Small intestine (tissue), 7 donors: Measurements from ENCODE around the gene ZNF180. TPM values are rescaled to one million over a fixed set of nuclear protein-coding genes. Genes with fewer than 3 reads are reported as not detected.

Experiments used
- DNase-seq, 2 donors: peaks; one replicate each; pipeline versions ENCODE4 v3.0.0 to v3.0.0-alpha.2; 2013
- FAIRE-seq: peaks from 2 replicates; lab custom pipeline; 2012; peaks lifted over from hg19 to GRCh38; lab: Jason Lieb, UNC
- H3K27ac ChIP-seq, 3 donors: one replicate each; pipeline ENCODE4 v1.5.1; 2013; ENCODE audit warnings: low read length in 2 of 3, mild to moderate bottlenecking in 2 of 3, control low read depth in 1 of 3, inconsistent platforms in 1 of 3, low read depth in 1 of 3, moderate library complexity in 1 of 3
- H3K27me3 ChIP-seq, 3 donors: one replicate each; pipeline ENCODE4 v1.6.1; 2013; ENCODE audit warnings: low read length in 3 of 3, inconsistent platforms in 1 of 3; ENCODE audit not compliant: control insufficient read depth in 3 of 3, insufficient read depth in 3 of 3
- H3K36me3 ChIP-seq, 3 donors: one replicate each; pipeline ENCODE4 v1.6.1; 2013; ENCODE audit warnings: low read length in 3 of 3, inconsistent platforms in 1 of 3, low read depth in 1 of 3, mild to moderate bottlenecking in 1 of 3, moderate library complexity in 1 of 3; ENCODE audit not compliant: control insufficient read depth in 3 of 3, insufficient read depth in 2 of 3
- H3K4me1 ChIP-seq, 3 donors: one replicate each; pipeline ENCODE4 v1.6.1; 2013; ENCODE audit warnings: low read length in 2 of 3, inconsistent platforms in 1 of 3, low read depth in 1 of 3, mild to moderate bottlenecking in 1 of 3, moderate library complexity in 1 of 3; ENCODE audit not compliant: control insufficient read depth in 3 of 3, insufficient read depth in 2 of 3
- H3K4me3 ChIP-seq, 3 donors: one replicate each; pipeline ENCODE4 v1.5.1; 2013; ENCODE audit warnings: low read length in 3 of 3, control low read depth in 1 of 3, inconsistent platforms in 1 of 3, low read depth in 1 of 3, mild to moderate bottlenecking in 1 of 3, moderate library complexity in 1 of 3
- H3K9me3 ChIP-seq, 2 donors: one replicate each; pipeline ENCODE4 v1.6.1; 2013; ENCODE audit warnings: low read depth in 1 of 2, low read length in 1 of 2; ENCODE audit not compliant: control insufficient read depth in 2 of 2, insufficient read depth in 1 of 2
- WGBS, 3 donors: extraction: QIAGEN DNeasy Blood & Tissue Kit; methylation state at CpG; one replicate each; pipeline ENCODE4 v1.1.7; 2013; 5-methylcytosine and 5-hydroxymethylcytosine counted together
- polyA plus RNA-seq, 4 donors: library from polyadenylated mRNA; stranded (reverse) in 3 of 4; unstranded in 1 of 4; fragments of 200-250 nt in 3 of 4; fragments of 120-200 nt in 1 of 4; gene quantifications; one replicate each; pipeline versions ENCODE4 v1.2.1 to v1.2.3, GENCODE V29; 2013
- donor health status: healthy with polysubstance abuse.
- donor health status: control.
- donor health status: control.
- donor health status: Bipolar disorder and iron deficiency.
- donor health status: healthy.

Gene ZNF180
- polyA plus RNA-seq, 4 donors: 4.6 to 11.4 (median 6.2) TPM

- FAIRE-seq (no peak), DNase-seq (no peak)
- H3K4me1 ChIP-seq: no peaks in the 10 kb centered on the region
- H3K36me3 ChIP-seq: peaks cover 0 to 5% (median 0%) of the 10 kb centered on the region in 3 donors
- no peaks in the 10 kb centered on the region for H3K27me3 ChIP-seq
- no peak overlapping the region for H3K4me3 ChIP-seq
- H3K9me3 ChIP-seq: no peaks in the 10 kb centered on the region
- H3K27ac ChIP-seq: no peak overlapping the region
- 27 to 63% (median 33%) methylated on average over 7 of the region's 7 CpGs for WGBS, 3 donors
Observed at GRCh38 chr19:44517146-44517545, 16.8 kb upstream of the ZNF180 start.

- Histone ChIP-seq H3K4me1 (no peaks in the 10 kb centered on the region), H3K27me3 (no peaks in the 10 kb centered on the region), H3K4me3 (no peak overlapping the region), H3K27ac (no peak overlapping the region), H3K9me3 (no peaks in the 10 kb centered on the region), H3K36me3 (peaks cover 0 to 6% (median 0%) of the 10 kb centered on the region in 3 donors)
- DNase-seq (no peak), FAIRE-seq (no peak)
- WGBS, 3 donors: 76 to 94% (median 90%) methylated on average over 1 of the region's 1 CpG
Observed at GRCh38 chr19:44515907-44516306, 15.6 kb upstream of the ZNF180 start.

GRCh38 chr19:44515031-44515430, 14.7 kb upstream of the ZNF180 start:
- Histone ChIP-seq H3K4me1 (no peaks in the 10 kb centered on the region), H3K4me3 (no peak overlapping the region), H3K27ac (no peak overlapping the region), H3K27me3 (no peaks in the 10 kb centered on the region), H3K9me3 (no peaks in the 10 kb centered on the region), H3K36me3 (peaks cover 0 to 6% (median 0%) of the 10 kb centered on the region in 3 donors)
- DNase-seq (no peak), FAIRE-seq (no peak)
- 80 to 90% (median 82%) methylated on average over 3 of the region's 3 CpGs for WGBS, 3 donors

- Histone ChIP-seq H3K4me1 (no peaks in the 10 kb centered on the region), H3K4me3 (no peak overlapping the region), H3K9me3 (no peaks in the 10 kb centered on the region), H3K27me3 (peaks cover 0 to under 1% (median 0%) of the 10 kb centered on the region in 3 donors), H3K27ac (no peak overlapping the region), H3K36me3 (peaks cover 0 to 2% (median 0%) of the 10 kb centered on the region in 3 donors)
- 21 to 29% (median 27%) methylated on average over 11 to 12 of the region's 12 CpGs for WGBS, 3 donors
- FAIRE-seq (no peak), DNase-seq (peak; percentile 48 to 69)
Observed at GRCh38 chr19:44512326-44513298, 12.3 kb upstream of the ZNF180 start.

GRCh38 chr19:44509478-44509877, 9.2 kb upstream of the ZNF180 start:
- no peak for FAIRE-seq
- Histone ChIP-seq H3K27me3 (peaks cover 0 to 2% (median under 1%) of the 10 kb centered on the region in 3 donors), H3K4me3 (no peak overlapping the region), H3K9me3 (no peaks in the 10 kb centered on the region), H3K36me3 (peaks cover 0 to 4% (median 0%) of the 10 kb centered on the region in 3 donors), H3K4me1 (no peaks in the 10 kb centered on the region), H3K27ac (no peak overlapping the region)
- DNase-seq: no peak

GRCh38 chr19:44499559-44499958, 763 bp downstream of the ZNF180 start:
- 19 to 37% (median 20%) methylated on average over 6 of the region's 6 CpGs for WGBS, 3 donors
- peaks cover 4 to 7% (median 5%) of the 10 kb centered on the region in 3 donors for H3K4me1 ChIP-seq
- no peak overlapping the region for H3K27ac ChIP-seq
- peaks cover 17 to 43% (median 28%) of the 10 kb centered on the region in 3 donors for H3K36me3 ChIP-seq
- DNase-seq (no peak), FAIRE-seq (no peak)
- peaks cover 7 to 50% of the 10 kb centered on the region in 2 donors for H3K9me3 ChIP-seq
- H3K27me3 ChIP-seq: peaks cover 0 to 3% (median 0%) of the 10 kb centered on the region in 3 donors
- H3K4me3 ChIP-seq: peak overlapping the region; percentile 57 to 84 (median 59)

GRCh38 chr19:44498988-44499387, 1.3 kb downstream of the ZNF180 start:
- Histone ChIP-seq H3K9me3 (peaks cover 7 to 55% of the 10 kb centered on the region in 2 donors), H3K27ac (no peak overlapping the region), H3K4me1 (peaks cover 4 to 7% (median 5%) of the 10 kb centered on the region in 3 donors), H3K4me3 (no peak overlapping the region), H3K36me3 (peaks cover 19 to 48% (median 33%) of the 10 kb centered on the region in 3 donors), H3K27me3 (no peaks in the 10 kb centered on the region)
- DNase-seq (no peak), FAIRE-seq (no peak)
- 96 to 98% (median 98%) methylated on average over 9 of the region's 9 CpGs for WGBS, 3 donors

- Histone ChIP-seq H3K4me3 (no peak overlapping the region), H3K9me3 (peaks cover 9 to 75% of the 10 kb centered on the region in 2 donors), H3K36me3 (peaks cover 35 to 59% (median 52%) of the 10 kb centered on the region in 3 donors), H3K4me1 (peaks cover 4 to 7% (median 5%) of the 10 kb centered on the region in 3 donors), H3K27ac (no peak overlapping the region), H3K27me3 (no peaks in the 10 kb centered on the region)
- FAIRE-seq (no peak), DNase-seq (no peak)
- 97 to 98% (median 98%) methylated on average over 1 of the region's 1 CpG for WGBS, 3 donors
Observed at GRCh38 chr19:44496711-44497110, 3.6 kb downstream of the ZNF180 start.
